ENCODE measurements around the gene UNC119.

Gene UNC119

DNA sequence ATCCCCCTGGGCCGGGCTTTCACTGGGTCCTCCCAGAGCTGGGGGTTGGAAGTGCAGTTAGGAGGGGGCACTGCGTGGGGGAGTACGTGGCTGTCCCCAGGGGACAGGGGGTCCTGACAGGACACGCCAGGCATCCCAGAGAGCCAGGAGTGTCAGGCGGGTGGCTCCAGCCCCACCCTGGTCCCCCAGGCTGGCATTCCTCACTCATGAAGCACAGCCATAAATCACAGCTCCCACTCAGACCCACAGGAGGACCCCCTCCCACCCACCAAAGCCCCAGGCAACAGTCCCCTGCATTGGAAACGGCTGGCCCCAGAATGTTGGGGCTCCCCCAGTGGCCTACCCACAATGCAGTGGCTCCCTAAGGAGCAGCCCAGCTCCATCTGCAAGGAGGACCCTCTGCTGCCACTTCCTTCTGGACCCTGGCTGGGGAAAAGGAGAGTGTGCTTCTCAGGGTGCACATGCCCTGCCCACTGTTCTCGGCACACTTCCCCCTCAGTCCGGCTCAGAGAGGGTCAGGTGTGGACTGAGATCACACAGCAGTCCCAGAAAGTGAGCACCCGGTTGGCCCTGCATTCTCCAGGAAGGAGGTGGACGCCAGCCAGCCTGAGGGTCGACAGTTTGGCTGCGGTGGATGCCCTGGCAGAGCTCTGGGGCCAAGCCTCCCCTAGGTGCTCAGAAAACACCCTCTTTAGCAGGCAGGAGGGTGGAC is 53.6 kb downstream of the UNC119 start:
- no peak for DNase-seq (ENCODE audit: low spot score)

DNA sequence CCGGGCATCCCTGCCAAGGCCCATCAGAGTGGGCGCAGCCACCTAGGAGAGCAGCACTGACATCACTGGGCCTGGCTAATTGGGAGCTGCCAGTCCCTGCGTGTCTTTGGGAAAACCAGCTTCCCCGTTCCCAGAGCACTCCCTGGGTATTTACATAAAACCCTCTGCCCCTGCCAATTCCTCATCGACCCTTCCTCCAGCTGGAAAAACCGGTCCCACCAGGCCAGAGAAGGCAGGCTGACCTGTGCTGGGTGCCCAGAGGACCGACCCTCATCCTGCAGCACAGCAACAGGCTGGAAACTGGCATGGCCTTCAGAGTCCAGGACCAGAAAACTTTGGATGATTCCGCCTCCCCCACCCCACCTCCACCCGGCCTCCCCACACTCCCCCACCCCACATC is 54.5 kb downstream of the UNC119 start:
- no peak for DNase-seq (ENCODE audit: low spot score)
